Measurements from ENCODE around the gene NR2F1. TPM values are rescaled to one million over a fixed set of nuclear protein-coding genes. Genes with fewer than 3 reads are reported as not detected.

NR2F1 gene
- polyA plus RNA-seq, 4 donors, result 208 to 334 (median 267) TPM

- peak in 2 of 4 donors; percentile 29 to 43 for DNase-seq (ENCODE audit: low read depth in 4 of 4, low spot score in 2 of 4)
Measured at GRCh38 chr5:93576994-93577853, 5.8 kb upstream of the NR2F1 start.

GRCh38 chr5:93577854-93578812 is 4.9 kb upstream of the NR2F1 start:
- DNase-seq (ENCODE audit: low read depth in 4 of 4, low spot score in 2 of 4), result peak in 2 of 4 donors; percentile 38 to 75

GRCh38 chr5:93578813-93579691 is 4.0 kb upstream of the NR2F1 start:
- DNase-seq (ENCODE audit: low read depth in 4 of 4, low spot score in 2 of 4), result peak in 3 of 4 donors; percentile 74 to 81 (median 75)

GRCh38 chr5:93579692-93580062 is 3.3 kb upstream of the NR2F1 start:
- peak in 1 of 4 donors; percentile 33 for DNase-seq (ENCODE audit: low read depth in 4 of 4, low spot score in 2 of 4)

GRCh38 chr5:93580063-93580926 is 2.7 kb upstream of the NR2F1 start:
- DNase-seq (ENCODE audit: low read depth in 4 of 4, low spot score in 2 of 4), result peak in 2 of 4 donors; percentile 32 to 66

GRCh38 chr5:93580927-93581445 is 2.0 kb upstream of the NR2F1 start, which contains the start of gene NR2F1-AS1:
TSS of gene NR2F1-AS1 (minus strand) at chr5:93581219.
- peak in 2 of 4 donors; percentile 44 to 89 for DNase-seq (ENCODE audit: low read depth in 4 of 4, low spot score in 2 of 4)

GRCh38 chr5:93582167-93582462 is 907 bp upstream of the NR2F1 start:
- peak in 1 of 4 donors; percentile 44 for DNase-seq (ENCODE audit: low read depth in 4 of 4, low spot score in 2 of 4)

GRCh38 chr5:93583439-93583767 is 381 bp downstream of the NR2F1 start:
- DNase-seq (ENCODE audit: low read depth in 4 of 4, low spot score in 2 of 4), result peak in 1 of 4 donors; percentile 81

GRCh38 chr5:93583768-93584595 is 960 bp downstream of the NR2F1 start:
- no peak for DNase-seq (ENCODE audit: low read depth in 4 of 4, low spot score in 2 of 4)

GRCh38 chr5:93584596-93585040 is 1.6 kb downstream of the NR2F1 start:
- no peak for DNase-seq (ENCODE audit: low read depth in 4 of 4, low spot score in 2 of 4)

- peak in 2 of 4 donors; percentile 10 to 19 for DNase-seq (ENCODE audit: low read depth in 4 of 4, low spot score in 2 of 4)
Measured at GRCh38 chr5:93585041-93585766, 2.2 kb downstream of the NR2F1 start.

- no peak for DNase-seq (ENCODE audit: low read depth in 4 of 4, low spot score in 2 of 4)
Measured at GRCh38 chr5:93585767-93586385, 2.9 kb downstream of the NR2F1 start.

- no peak for DNase-seq (ENCODE audit: low read depth in 4 of 4, low spot score in 2 of 4)
Measured at GRCh38 chr5:93586736-93587596, 3.9 kb downstream of the NR2F1 start.

GRCh38 chr5:93587597-93588351 is 4.8 kb downstream of the NR2F1 start:
- DNase-seq (ENCODE audit: low read depth in 4 of 4, low spot score in 2 of 4), result no peak

GRCh38 chr5:93588352-93589151 is 5.5 kb downstream of the NR2F1 start:
- DNase-seq (ENCODE audit: low read depth in 4 of 4, low spot score in 2 of 4), result no peak

Measured in left renal cortex interstitium (tissue), 4 donors.